K562 (cell line): ENCODE data around the gene GMPR. TPM values are rescaled to one million over a fixed set of nuclear protein-coding genes. Genes with fewer than 3 reads are reported as not detected.
A peak's percentile ranks its signal among the peaks of the same experiment; 100 is the strongest.

Experiments
- ATF7 ChIP-seq: fragments of 450-650 bp; IDR thresholded peaks from 2 replicates; pipeline ENCODE4 v1.7.1; 2014; ENCODE audit warnings: mild to moderate bottlenecking, moderate library complexity
- BMI1 ChIP-seq: fragments of 150-350 bp; IDR thresholded peaks from 2 replicates; pipeline ENCODE4 v1.6.1; 2014; ENCODE audit warnings: low read length
- CEBPG ChIP-seq, 3 experiments: fragments of 200-800 bp in 1 of 3; sonication (Bioruptor generic) in 1 of 3; sonication (generic) in 1 of 3; formaldehyde crosslinking in 1 of 3; IDR thresholded peaks in 2 of 3; conservative IDR thresholded peaks in 1 of 3; 2 replicates each; pipeline versions ENCODE4 v1.6.1 to v1.8.0; 2016 to 2022; ENCODE audit warnings: missing compliant biosample characterization in 2 of 3, missing genetic modification characterization in 2 of 3, mild to moderate bottlenecking in 1 of 3, missing genetic modification reagents in 1 of 3
- CREB3L1 ChIP-seq: fragments of 450-650 bp; IDR thresholded peaks from 2 replicates; pipeline ENCODE4 v1.6.1; 2014; ENCODE audit warnings: low read depth, mild to moderate bottlenecking, moderate library complexity, borderline replicate concordance
- CTBP1 ChIP-seq: fragments of 450-650 bp; IDR thresholded peaks from 2 replicates; pipeline ENCODE4 v1.6.1; 2016; ENCODE audit warnings: borderline replicate concordance
- GABPB1 ChIP-seq: sonication (generic); formaldehyde crosslinking; IDR thresholded peaks from 2 replicates; pipeline ENCODE4 v1.8.0; 2022; ENCODE audit warnings: mild to moderate bottlenecking, missing genetic modification reagents
- HDAC1 ChIP-seq, 2 experiments: fragments of 450-650 bp; IDR thresholded peaks; 2 replicates each; pipeline ENCODE4 v1.6.1; 2016 to 2017; ENCODE audit warnings: inconsistent platforms in 1 of 2, mild to moderate bottlenecking in 1 of 2, moderate library complexity in 1 of 2
- HIVEP1 ChIP-seq: fragments of 250-450 bp; sonication (Bioruptor Pico); IDR thresholded peaks from 2 replicates; pipeline ENCODE4 v1.4.0; 2020; ENCODE audit warnings: mild to moderate bottlenecking
- HMBOX1 ChIP-seq: sonication (generic); IDR thresholded peaks from 2 replicates; pipeline ENCODE4 v1.6.1; 2016
- ID3 ChIP-seq, 2 experiments: fragments of 250-450 bp in 1 of 2; fragments of 450-650 bp in 1 of 2; sonication (Bioruptor Pico) in 1 of 2; IDR thresholded peaks; 2 replicates each; pipeline versions ENCODE4 v1.6.1 to v1.8.0; 2016 to 2021; ENCODE audit warnings: mild to moderate bottlenecking in 2 of 2, moderate library complexity in 2 of 2, missing compliant biosample characterization in 1 of 2, missing genetic modification characterization in 1 of 2
- MNT ChIP-seq, 2 experiments: fragments of 450-650 bp; conservative IDR thresholded peaks; 2 replicates each; pipeline ENCODE4 v1.6.1; 2017; ENCODE audit warnings: mild to moderate bottlenecking in 2 of 2, moderate library complexity in 2 of 2
- NFRKB ChIP-seq: fragments of 450-650 bp; IDR thresholded peaks from 2 replicates; pipeline ENCODE4 v1.6.1; 2016; ENCODE audit warnings: low read depth
- PHF20 ChIP-seq: fragments of 450-650 bp; IDR thresholded peaks from 2 replicates; pipeline ENCODE4 v1.6.1; 2018; ENCODE audit not compliant: partially characterized antibody
- POLR2AphosphoS5 ChIP-seq: IDR thresholded peaks from 2 replicates; pipeline ENCODE4 v1.6.1; 2011; ENCODE audit warnings: mild to moderate bottlenecking, low read depth, low read length, moderate library complexity; ENCODE audit not compliant: control insufficient read depth, insufficient read depth
- RCOR1 ChIP-seq, 2 experiments: IDR thresholded peaks; 2 replicates each; pipeline ENCODE4 v1.6.1; 2012; ENCODE audit warnings: low read depth in 2 of 2, low read length in 2 of 2, borderline replicate concordance in 1 of 2, improper control_type of control experiment in 1 of 2
- STAG1 ChIP-seq: sonication (generic); formaldehyde crosslinking; IDR thresholded peaks from 2 replicates; pipeline ENCODE4 v1.5.0; 2020; ENCODE audit warnings: missing genetic modification reagents, borderline replicate concordance
- TAF7 ChIP-seq: fragments of 450-650 bp; IDR thresholded peaks from 2 replicates; pipeline ENCODE4 v1.6.1; 2016; ENCODE audit warnings: missing genetic modification characterization, missing compliant biosample characterization
- TEAD4 ChIP-seq, 2 experiments: sonication (generic) in 1 of 2; formaldehyde crosslinking in 1 of 2; IDR thresholded peaks; 2 replicates each; pipeline versions ENCODE4 v1.6.1 to v1.8.0; 2012 to 2022; ENCODE audit warnings: borderline replicate concordance in 1 of 2, inconsistent platforms in 1 of 2, low read length in 1 of 2, mild to moderate bottlenecking in 1 of 2, missing genetic modification reagents in 1 of 2
- ZBTB17 ChIP-seq: fragments of 450-650 bp; formaldehyde crosslinking; IDR thresholded peaks from 2 replicates; pipeline ENCODE4 v1.4.0; 2020; ENCODE audit warnings: mild to moderate bottlenecking
- ZNF431 ChIP-seq: sonication (generic); formaldehyde crosslinking; IDR thresholded peaks from 2 replicates; pipeline ENCODE4 v1.8.0; 2022; ENCODE audit warnings: mild to moderate bottlenecking, missing genetic modification reagents
- ZNF583 ChIP-seq: fragments of 250-450 bp; sonication (Bioruptor Pico); IDR thresholded peaks from 2 replicates; pipeline ENCODE4 v1.4.0; 2020
- ZNF695 ChIP-seq: fragments of 450-650 bp; formaldehyde crosslinking; IDR thresholded peaks from 2 replicates; pipeline ENCODE4 v1.4.0; 2020; ENCODE audit warnings: mild to moderate bottlenecking, moderate library complexity
- polyA plus RNA-seq, 8 experiments: library from polyadenylated mRNA; depleted of rRNA in 4 of 8; stranded (reverse) in 5 of 8; unstranded in 3 of 8; fragments of >200 nt; fragmentation: Nextera tagmentation in 2 of 8; fragmentation: Illumina TruSeq in 1 of 8; extraction: Ambion mirVana in 2 of 8; extraction: Trizol in 1 of 8; gene quantifications; 2 replicates each; pipeline versions ENCODE4 v1.2.1 to v1.2.3, GENCODE V29; 2011 to 2014; ENCODE audit warnings: inconsistent platforms in 1 of 8, missing spikeins in 1 of 8
- total RNA-seq, 7 experiments: library from RNA; depleted of rRNA in 6 of 7; stranded (reverse); fragments of >200 nt in 6 of 7; fragmentation: Illumina TruSeq in 2 of 7; extraction: Trizol in 2 of 7; gene quantifications; 2 replicates each; pipeline versions ENCODE4 v1.2.1 to v1.2.3, GENCODE V29; 2011 to 2021; ENCODE audit warnings: low replicate concordance in 1 of 7

The GMPR gene
- total and polyA plus RNA-seq, 9 of the 15 experiments (the other 6 are each of a cell fraction or from before 2014, with no cell fraction given), result 34.6 to 83.7 (median 49.8) TPM

GRCh38 chr6:16238963-16239797, 793 bp downstream of the GMPR start (continued):
- TF ChIP-seq ZNF431 (peak; percentile 64; the same call in 1 of the 2 replicates), CTBP1 (peak; percentile 57), ATF7 (peak; percentile 7; the same call in 1 of the 2 replicates), HDAC1 (IDR thresholded peaks at IDR 0.05) (0 out of 4 replicates have a peak, but pooled peaks of 1 of the 2 experiments have one; percentile 9), HIVEP1 (CRISPR knock-in tag) (no peak), ZBTB17 (CRISPR knock-in tag) (peak; percentile 28; the same call in 1 of the 2 replicates), MNT (conservative IDR thresholded peaks at IDR 0.05) (no peak), POLR2AphosphoS5 (peak; percentile 6; the same call in 1 of the 2 replicates), ZNF695 (CRISPR knock-in tag) (no peak), GABPB1 (CRISPR knock-in tag) (peak; percentile 26), CEBPG (CRISPR knock-in tag; IDR thresholded peaks at IDR 0.05) (no peak), CEBPG (tag; conservative IDR thresholded peaks at IDR 0.05 in 1 of 2, IDR thresholded peaks at IDR 0.05 in 1 of 2) (peak in 1 of 2 experiments; percentile 13; a peak in 1 of 4 replicates), TEAD4 (IDR thresholded peaks at IDR 0.05; ENCODE audit: low read length) (no peak), TEAD4 (CRISPR knock-in tag; IDR thresholded peaks at IDR 0.05; ENCODE audit: borderline replicate concordance) (no peak), RCOR1 (IDR thresholded peaks at IDR 0.05; ENCODE audit: borderline replicate concordance in 1 of 2, low read depth in 2 of 2, low read length in 2 of 2) (no peak), BMI1 (no peak), ID3 (CRISPR knock-in tag; IDR thresholded peaks at IDR 0.05) (no peak), ID3 (tag; IDR thresholded peaks at IDR 0.05) (no peak), ZNF583 (CRISPR knock-in tag) (peak; percentile 43; the same call in 1 of the 2 replicates), NFRKB (0 out of 2 replicates have a peak, but pooled peaks have one; percentile 23), HMBOX1 (peak; percentile 50; the same call in 1 of the 2 replicates), CREB3L1 (0 out of 2 replicates have a peak, but pooled peaks have one; percentile 10), STAG1 (CRISPR knock-in tag) (no peak), TAF7 (tag) (no peak), PHF20 (peak; percentile 12)
